PC-9 (cell line): ENCODE measurements around the gene LRP8.

ENCODE experiments used
- EZH2 ChIP-seq: fragments of 200-600 bp; sonication (generic); IDR thresholded peaks from 2 replicates; pipeline ENCODE4 v1.8.0; 2017; ENCODE audit warnings: antibody characterized with exemption, low read depth
- TF ChIP-seq, protein P1 (sequence below): fragments of 200-600 bp; sonication (generic); conservative IDR thresholded peaks from 2 replicates; pipeline ENCODE4 v1.6.1; 2017; ENCODE audit warnings: mixed run types, antibody characterized with exemption, mild to moderate bottlenecking, moderate library complexity

GRCh38 chr1:53324728-53325297 lies 3.1 kb downstream of the LRP8 start:
- TF ChIP-seq, protein P1, sequence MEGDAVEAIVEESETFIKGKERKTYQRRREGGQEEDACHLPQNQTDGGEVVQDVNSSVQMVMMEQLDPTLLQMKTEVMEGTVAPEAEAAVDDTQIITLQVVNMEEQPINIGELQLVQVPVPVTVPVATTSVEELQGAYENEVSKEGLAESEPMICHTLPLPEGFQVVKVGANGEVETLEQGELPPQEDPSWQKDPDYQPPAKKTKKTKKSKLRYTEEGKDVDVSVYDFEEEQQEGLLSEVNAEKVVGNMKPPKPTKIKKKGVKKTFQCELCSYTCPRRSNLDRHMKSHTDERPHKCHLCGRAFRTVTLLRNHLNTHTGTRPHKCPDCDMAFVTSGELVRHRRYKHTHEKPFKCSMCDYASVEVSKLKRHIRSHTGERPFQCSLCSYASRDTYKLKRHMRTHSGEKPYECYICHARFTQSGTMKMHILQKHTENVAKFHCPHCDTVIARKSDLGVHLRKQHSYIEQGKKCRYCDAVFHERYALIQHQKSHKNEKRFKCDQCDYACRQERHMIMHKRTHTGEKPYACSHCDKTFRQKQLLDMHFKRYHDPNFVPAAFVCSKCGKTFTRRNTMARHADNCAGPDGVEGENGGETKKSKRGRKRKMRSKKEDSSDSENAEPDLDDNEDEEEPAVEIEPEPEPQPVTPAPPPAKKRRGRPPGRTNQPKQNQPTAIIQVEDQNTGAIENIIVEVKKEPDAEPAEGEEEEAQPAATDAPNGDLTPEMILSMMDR = no peak
- no peak for TF ChIP-seq EZH2
